Daoy (cell line): ENCODE data around the gene PLEKHA3. TPM values are rescaled to one million over a fixed set of nuclear protein-coding genes. Genes with fewer than 3 reads are reported as not detected.

Experiments
- DNase-seq: peaks from one replicate; pipeline ENCODE4 v3.0.0-alpha.2; 2015; ENCODE audit warnings: low read depth
- total RNA-seq: library from RNA; depleted of rRNA; stranded (reverse); fragments of >200 nt; shearing (Covaris generic); gene quantifications from 2 replicates; pipeline ENCODE4 v1.2.3, GENCODE V29; 2014

PLEKHA3 gene
- total RNA-seq, 1 experiment from 2014 or later = 11.7 TPM

DNA sequence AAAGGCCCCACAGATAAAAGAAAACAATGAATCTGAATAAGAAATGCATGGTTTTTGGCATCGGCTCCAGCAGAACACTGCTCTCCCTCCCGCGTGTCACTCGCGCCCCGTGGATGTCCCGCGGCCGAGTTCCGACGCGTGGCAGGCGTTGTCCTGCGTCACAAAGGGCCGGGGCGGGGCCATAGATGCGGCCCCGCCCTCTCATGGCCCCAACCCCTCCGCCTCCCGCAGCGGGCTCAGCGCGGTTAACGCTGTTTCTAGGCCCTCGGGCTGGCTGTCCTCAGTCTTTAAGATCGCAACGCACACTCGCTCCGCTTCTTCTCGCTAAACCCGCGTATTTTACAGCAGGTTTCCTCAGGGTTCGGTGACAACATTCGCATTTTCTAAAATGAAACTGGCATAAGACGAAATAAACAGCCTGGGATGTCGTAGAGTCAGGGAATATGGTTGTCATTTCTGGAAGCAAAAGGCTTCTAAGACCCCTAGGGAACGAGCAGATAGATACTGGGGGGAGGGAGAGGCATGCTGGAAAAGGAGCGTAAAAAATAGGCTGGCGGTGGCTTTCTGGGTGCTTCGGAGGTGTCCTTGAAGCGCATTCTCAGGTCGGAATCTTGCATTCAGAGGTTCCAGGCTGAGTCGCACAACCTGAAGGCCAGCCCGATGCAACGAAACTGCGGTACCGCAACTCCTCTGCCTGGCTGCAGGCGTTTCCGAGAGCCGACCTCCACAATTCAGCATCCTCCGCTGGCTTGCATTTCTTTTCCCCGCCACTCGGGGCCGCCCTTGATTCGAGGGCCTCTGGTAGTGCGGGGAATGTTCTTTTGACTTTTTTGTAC lies 1.6 kb upstream of the PLEKHA3 start, which contains the start of gene FKBP7:
FKBP7 (minus strand) TSS at position 162 of the 836 bp plus-strand sequence; CDS start at position 61, 101 bp downstream.
- peak; percentile 83 for DNase-seq

DNA sequence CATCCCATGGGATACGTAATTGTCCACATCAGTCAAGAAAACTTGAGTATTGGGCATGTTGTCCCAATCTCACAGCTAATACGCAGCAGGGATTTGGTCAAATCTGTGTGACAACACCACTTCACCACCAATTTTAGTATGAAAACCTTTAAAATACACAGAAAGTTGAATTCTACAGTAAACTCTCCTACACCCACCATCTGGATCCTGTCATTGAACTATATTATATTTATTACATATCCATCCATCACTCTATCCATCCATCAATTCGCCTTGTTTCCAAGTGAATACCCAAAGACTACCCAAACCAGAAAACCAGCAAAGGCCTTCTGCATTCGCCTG lies 1.0 kb upstream of the PLEKHA3 start:
- DNase-seq = no peak

DNA sequence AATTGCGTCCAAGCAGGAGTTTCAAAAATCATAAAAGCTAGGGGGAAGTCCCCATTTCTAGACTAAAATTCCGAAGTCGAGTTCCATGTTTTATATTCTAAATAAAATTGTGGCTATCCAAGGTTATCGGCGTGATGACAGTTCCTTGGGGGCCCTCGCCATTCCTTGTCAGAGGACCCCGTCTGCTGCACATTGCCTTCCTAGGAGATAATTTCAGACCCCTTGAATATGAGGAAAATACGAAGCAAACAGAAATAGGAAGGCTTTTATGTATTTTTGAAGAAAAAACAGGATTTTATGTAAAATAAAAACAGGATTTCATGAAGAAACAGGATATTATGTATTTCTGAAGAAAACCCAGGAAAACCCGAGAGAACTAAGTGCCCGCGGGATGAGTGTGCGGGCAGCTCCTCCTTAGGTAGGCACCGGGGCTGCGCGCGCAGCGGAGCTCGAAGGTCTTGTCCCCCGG lies 465 bp upstream of the PLEKHA3 start:
- DNase-seq = no peak

DNA sequence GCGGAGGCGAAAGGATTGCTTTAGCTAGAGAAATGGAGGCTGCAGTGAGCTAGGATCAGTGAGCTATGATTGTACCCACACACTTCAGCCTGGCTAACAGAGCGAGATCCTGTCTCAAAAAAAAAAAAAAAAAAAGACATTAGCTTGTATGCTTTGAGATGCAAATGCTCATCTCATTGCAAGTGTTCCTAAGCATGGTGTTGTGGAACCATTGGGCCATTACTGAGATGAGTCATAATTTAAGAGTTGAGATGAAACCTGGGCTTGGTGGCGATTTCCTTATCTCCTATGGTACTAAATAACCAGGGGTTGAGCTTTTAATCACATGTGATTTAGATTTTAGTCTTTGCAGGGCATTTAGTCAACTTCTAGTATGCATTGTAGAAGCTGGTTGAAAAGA lies 2.2 kb downstream of the PLEKHA3 start:
- DNase-seq = peak; percentile 7

DNA sequence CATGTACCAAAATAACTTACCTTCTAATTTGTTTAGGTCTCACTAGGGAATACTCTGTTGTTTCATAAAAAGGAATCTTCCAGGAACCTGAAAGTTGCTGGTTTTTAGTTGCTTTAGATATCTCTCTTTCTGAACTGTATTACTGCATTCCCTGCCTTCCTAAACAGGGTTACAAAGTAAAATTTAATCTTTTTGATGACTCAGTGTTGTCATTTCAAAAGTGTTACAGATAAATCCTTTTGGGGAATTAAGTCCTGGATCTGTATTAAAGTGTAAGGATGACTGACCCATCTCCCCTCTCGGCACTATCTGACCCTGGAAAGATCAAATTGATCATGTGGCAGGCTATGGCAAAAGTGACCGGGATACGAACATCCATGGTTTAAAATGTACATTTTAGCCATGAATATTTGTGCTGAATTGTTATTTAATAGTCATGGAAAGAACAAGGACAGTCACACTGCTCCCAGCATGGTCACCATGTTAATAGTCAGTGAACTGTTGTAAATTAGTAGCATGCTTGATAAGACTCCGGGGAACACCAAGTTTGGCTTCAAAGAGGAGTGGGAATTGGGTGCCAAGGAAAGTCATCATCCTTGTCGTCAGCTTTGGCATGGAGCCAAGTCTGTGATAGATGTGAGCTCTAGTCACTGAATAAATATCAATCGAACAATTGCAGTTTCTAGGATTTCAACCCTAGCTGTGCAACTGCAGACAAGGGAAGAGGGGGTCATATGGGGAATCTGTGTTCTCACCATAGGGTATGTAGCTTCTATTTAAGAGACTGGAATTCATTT lies 4.2 kb downstream of the PLEKHA3 start:
- peak; percentile 62 for DNase-seq

DNA sequence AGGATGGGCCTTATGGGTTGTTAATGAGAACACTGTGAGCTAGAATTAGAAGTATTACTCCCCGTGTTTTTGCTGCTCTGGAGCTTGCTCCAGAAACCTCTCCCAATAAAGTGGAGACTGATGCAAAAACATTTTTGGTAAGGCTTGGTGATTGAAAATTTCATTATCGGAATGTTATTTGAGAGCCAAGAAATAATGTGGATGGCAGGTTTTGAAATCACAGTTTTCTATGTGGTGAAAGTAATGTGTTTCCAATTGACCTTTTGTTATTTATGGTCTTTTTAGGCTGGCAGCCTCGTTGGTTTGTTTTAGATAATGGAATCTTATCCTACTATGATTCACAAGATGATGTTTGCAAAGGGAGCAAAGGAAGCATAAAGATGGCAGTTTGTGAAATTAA lies 5.1 kb downstream of the PLEKHA3 start:
- DNase-seq = no peak

DNA sequence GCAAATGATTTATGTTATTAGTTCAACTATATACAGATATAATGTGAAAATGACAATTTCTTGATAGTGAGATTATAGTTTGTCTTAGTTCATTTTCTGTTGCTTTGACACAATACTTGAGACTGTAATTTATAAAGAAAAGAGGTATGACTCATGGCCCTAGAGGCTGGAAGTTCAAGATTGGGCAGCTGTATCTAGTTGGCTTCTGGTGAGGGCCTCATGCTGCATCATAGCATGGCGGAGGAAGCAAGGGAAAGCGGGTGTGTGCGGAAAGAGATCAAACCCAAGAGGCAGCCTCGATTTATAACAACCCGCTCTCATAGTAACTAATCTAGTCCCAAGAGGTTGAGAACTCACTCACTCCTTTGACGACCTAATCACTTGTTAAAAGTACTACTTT lies 11.4 kb downstream of the PLEKHA3 start:
- DNase-seq = no peak

DNA sequence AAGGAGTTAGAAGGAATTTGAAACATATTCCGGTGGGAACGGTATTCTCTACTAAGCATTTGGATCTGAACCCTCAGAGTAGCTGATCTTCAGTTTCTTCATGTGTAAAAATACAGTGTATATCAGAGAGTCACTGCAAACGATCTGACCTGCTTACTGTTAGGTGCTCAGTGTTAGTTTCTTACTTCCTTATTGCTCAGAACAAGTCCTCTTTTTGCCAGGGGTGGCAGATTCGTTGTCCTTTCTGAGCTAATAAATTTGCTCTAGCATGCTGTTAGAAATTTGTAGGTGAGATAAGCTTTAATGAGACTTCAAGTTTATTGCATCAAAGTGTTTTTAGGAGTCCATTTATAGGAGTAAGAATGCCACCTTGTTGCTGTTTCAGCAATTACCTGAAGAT lies 15.8 kb downstream of the PLEKHA3 start:
- no peak for DNase-seq

DNA sequence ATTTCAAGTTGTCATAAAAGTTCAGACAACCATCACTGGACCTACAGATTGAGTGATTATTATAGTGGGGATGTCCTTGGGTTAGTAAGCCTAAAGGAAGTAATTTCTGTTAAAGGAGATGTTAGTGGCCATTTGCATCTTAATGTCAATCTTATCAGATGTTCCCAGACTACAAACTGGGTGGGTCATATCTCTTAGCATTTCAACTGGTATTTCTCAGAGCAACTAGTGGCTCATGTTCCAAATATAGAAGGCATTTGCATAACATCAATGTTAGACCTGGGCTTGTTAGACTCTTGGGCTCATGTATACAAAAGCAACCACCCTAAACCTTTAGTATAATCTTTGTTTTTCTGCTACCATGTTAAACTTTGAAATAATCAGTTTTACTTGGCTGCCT lies 17.9 kb downstream of the PLEKHA3 start:
- no peak for DNase-seq

DNA sequence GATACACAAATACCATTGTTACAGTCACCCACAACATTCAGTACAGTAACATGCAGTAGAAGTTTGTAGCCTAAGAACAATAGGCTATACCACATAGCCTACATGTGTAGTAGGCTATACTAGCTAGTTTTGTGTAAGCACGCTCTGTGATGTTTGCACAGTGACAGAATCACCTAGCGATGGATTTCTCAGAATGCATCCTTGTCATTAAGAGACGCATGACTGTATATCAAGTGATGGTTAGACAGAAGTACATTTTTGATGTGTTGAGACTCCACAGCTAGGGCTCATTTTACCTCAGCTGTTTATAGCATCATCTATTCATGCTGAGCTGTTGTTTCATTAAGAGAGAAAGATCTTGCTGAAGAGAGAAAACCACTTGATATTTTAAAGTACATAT lies 19.4 kb downstream of the PLEKHA3 start:
- DNase-seq = no peak

DNA sequence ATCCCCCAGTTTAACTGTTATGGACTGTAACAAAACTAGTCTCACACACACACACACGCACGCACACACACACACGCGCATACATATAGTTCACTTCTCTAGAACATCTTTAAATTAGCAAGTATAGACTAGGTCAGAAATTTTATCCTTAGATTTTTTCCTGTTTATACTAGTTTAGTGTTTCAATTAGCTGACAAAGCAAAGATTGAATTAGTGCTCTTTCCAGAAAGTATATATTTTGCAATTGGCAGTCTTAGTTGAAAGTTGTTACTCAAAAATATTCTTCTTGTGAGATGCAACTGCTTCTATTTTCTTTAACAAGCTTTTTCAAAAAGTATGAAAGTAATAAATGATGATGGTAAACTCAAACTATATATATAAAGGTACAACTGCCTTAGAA lies 22.5 kb downstream of the PLEKHA3 start:
- no peak for DNase-seq

DNA sequence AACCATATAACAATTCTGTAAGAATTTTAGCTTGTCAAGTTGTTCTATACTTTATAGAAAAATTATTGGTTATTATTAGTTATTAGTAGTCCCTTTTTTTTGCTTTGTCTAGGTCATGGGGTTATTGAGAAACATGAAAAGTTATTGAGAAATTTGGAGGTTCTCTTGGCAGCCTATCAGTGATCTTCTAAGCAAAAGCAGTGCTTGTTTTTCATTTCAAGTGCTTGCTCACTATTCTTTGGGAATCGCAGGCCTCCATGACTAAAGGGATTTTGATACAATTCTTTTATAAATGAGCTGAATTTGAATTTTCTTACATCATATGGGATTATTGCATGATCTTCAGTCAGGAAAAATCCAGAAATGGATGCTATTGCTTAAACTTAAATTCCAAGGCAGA lies 25.8 kb downstream of the PLEKHA3 start:
- DNase-seq = no peak

DNA sequence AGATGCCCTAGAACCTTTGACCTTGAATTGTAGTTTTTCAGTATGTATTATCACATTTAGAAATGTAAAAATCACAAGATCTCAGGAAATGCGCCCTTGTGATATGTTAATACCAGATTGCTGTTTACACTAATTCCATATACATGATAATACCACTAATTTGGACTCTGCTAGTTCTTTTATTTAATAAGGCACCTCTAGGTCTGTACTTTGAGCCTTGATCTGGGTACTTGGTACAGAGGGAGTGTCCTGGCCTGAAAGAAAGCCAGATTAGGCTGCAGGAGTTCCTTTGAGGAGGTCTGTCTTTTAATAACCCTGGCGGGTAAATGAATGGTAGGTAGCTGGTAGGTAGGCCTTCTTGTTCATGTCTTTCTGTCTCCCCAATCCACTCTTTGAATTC lies 26.3 kb downstream of the PLEKHA3 start:
- no peak for DNase-seq

DNA sequence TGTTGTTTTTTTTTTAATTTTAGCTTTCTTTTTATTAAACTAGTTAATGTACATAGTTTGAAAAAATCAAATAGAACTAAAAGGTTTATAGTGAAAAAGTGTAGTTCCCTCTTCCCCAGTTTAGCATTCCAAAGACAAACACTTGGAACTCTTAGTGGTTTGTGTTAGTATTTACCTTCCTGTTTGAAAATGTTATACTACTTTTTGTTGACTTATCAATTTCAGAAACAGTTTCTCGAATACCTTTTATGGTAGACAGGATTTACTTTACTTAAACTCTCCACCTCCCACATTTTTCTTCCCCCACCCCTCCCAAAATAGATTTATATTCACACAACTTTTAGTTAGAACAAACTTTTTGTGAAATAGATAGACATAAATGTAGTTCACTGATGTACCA lies 26.7 kb downstream of the PLEKHA3 start:
- DNase-seq = no peak

DNA sequence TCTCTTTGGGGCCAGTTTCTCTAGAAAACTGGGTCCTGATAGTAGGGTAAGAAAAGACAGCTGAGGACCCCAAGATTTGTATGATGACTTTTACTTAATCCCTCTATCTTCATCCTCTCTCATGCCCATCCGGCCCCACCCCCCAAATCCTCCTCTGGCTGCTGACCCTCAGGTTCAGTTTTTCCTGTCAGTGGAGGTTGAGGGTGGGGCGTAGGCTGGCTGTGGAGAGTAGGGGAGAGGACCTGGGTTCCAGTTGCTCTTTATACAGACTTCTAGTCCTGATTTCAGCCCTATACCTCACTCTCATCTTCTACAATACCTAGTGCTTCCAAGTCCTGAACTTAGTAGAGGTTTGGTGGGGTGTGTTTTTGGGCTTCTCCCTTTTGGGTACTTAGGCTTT lies 28.4 kb downstream of the PLEKHA3 start:
- no peak for DNase-seq

DNA sequence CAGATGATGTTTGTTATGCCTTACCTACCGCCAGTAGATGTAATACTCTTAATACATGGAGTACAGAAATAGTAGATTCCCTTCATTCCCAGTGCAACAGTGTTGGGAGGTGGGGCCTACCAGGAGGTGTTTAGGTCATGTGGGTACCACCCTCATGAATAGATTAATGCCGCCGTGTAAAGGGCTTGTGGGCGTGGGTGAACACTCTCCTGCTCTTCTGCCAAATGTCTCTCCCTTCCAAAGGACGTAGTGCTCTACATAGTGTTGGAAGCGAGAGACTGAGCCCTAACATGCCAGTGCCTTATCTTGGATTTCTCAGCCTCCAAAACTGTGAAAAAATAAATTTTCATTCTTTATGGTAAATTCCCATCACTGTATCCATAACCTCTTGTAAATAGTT lies 30.1 kb downstream of the PLEKHA3 start:
- DNase-seq = no peak

DNA sequence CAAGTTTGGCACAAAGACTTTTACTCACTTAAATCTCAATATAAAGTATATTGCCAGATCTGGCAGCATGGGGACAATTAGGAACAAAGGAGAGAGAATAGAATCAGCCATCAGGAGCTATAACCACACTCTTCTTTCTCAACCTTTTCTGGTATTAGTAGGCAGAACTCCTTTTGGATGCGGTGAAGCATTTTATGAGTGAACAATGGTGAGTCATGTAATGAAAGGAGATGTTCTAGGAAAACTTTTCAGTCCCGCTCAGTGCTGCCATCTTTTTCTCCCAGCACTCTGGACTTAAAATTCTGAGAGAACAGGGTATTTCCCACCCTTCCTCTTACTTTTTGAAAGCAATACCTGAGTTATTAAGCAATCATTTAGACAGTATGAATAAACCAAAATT lies 32.2 kb downstream of the PLEKHA3 start:
- peak; percentile 73 for DNase-seq

DNA sequence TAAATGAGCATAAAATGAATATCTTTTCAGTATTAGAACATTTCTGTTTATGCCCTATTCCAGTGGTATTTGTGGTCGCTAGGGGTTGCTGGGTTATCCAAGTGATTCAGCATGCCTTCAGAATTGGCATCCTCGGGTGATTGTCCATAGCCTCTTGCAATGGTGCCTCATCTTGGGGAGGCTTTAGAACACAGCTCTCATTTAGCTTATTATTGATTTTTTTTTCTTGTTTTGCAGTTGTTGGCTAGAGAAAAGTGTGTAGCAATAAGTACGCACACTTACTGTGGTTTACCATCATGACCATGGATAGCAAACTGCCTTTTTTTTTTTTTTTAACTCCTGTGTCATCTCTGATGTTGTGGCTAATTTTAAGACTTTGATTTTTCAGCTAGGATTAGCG lies 33.6 kb downstream of the PLEKHA3 start:
- peak; percentile 54 for DNase-seq

DNA sequence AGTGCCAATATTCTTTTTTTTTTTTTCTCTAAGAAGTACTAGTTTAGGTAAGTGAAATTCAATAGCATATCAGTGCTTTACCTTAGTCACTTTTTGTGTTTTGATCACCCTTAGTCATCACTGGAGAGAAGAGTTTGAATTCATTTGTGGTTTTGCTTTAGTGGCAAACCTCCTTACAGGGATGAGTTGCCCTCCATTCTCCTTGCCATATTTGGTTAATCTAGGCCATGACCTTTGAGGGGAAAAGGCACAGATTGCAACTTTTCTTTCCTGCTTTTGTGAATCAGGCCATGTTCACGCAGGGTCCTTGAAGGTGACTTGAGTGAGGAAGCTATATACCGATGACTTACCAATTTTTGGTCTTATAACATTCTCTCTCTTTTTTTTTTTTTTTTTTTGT lies 34.4 kb downstream of the PLEKHA3 start:
- DNase-seq = peak; percentile 79

DNA sequence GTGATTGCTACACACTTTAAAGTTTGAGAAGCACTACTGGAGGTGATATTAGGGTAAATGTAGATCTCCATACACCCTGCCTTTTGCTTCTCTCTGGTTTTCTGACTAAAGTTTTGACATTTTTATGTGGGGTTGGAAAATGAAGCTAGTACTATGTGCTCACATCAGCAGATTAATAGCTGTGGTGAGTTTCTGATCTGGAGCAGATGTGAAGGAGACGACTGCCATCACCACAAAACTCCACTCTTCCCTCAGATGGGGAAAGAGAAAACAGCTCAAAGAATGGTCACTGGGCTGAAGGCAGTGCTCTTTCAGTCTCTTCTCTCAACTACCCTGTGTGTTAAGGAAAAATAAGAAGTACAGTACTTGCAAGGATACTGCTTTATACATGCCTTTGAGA lies 37.2 kb downstream of the PLEKHA3 start:
- DNase-seq = no peak

DNA sequence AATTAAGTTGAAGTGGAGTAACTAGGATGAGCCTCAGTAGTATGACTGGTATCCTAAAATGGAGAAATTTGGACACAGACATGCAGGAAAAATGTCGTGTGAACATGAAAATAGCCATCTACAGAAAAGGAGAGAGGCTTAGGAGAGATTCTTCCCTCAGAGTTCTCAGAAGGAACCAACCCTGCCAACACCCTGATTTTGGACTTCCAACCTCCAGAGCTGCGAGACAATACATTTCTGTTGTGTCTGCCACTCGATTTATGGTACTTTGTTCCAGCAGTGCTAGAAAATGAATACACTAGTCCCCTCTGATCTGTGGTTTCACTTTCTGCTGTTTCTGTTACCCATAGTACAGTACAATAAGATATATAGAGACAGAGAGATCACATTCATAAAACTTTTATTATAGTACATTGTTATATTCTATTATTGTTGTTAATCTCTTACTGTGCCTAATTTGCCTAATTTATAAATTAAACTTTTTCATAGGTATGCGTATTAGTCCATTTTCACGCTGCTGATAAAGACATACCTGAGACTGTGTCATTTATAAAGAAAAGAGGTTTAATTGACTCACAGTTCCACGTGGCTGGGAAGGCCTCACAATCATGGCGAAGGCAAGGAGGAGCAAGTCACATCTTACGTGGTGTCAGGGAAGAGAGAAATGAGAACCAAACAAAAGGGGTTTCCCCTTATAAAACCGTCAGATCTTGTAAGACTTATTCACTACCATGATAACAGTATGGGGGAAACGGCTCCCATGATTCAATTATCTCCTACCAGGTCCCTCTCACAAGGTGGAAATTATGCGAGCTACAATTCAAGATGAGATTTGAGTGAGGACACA lies 41.3 kb downstream of the PLEKHA3 start:
- no peak for DNase-seq

DNA sequence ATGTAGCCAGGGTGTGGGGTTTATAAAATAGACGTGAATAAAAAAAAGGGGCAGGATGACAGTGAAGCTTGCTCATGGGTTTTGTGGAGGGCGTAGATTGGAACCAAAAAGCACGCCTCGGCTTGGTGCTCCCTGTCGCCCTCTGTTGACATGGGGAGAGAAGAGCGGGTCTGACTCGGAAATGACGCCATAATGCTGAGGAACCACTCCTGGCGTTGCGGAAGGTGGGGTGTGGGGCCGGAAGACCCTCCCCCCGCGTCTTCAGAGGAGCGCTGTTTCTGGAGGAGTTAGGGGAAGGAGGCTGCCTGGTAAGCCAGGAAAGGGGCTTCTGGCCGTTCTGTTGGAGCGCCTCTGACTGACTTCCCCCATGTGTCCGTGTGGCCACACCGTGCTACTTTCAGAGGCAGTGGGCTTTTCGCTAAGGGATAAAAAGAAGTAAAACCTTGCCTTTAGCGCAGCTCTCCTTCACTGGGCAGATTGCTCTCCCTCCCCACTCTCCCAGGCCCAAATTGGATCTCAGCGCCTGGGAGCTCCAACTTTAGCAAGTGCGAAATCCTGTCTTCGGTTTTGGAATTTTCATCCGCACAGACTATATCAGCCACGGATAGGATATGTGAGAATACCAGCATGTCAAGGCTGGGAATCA lies 42.8 kb downstream of the PLEKHA3 start:
- DNase-seq = peak; percentile 92
